GM10847 (cell line): Measurements from ENCODE around the gene RNF103.

Source experiments
- POLR2A ChIP-seq: IDR thresholded peaks from 2 replicates; pipeline ENCODE4 v1.6.1; 2011; ENCODE audit not compliant: insufficient read length; ENCODE audit errors: extremely low read depth

Gene RNF103

DNA sequence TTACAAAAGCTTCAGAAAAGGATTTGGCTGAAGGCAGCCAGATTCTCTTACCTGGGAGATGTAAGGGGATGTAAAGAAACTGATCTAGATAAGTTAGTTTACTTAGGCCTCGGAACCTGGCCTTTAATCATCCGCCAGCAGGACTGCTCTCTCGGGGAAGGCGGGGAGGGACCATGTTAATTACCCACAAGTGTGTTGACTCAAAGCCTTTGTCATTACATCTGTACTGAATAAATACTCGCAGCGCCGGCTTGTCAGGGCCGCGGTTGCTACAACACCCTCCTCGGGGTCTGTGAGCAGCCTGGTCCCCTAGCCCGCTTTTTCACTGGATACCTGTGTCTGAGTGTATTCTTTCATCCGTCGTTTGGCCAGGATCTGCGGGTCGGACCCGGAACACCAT is 67.2 kb downstream of the RNF103 start:
- TF ChIP-seq POLR2A = no peak
